Esophagus squamous epithelium (tissue), 4 donors: ENCODE data around the gene MYH14.

ENCODE experiments used
- POLR2A ChIP-seq, 4 donors: fragments of 450-650 bp; IDR thresholded peaks; one replicate each; pipeline ENCODE4 v1.6.1; 2017; ENCODE audit warnings: antibody characterized with exemption in 4 of 4, mild to moderate bottlenecking in 4 of 4, moderate library complexity in 3 of 4
- TF ChIP-seq, protein P1 (sequence below), 6 experiments: fragments of 450-650 bp in 4 of 6; fragments of 200-600 bp in 2 of 6; sonication (generic) in 2 of 6; IDR thresholded peaks; one replicate each; pipeline ENCODE4 v1.5.1; 2016 to 2019; ENCODE audit warnings: antibody characterized with exemption in 6 of 6, mild to moderate bottlenecking in 4 of 6, moderate library complexity in 4 of 6

DNA sequence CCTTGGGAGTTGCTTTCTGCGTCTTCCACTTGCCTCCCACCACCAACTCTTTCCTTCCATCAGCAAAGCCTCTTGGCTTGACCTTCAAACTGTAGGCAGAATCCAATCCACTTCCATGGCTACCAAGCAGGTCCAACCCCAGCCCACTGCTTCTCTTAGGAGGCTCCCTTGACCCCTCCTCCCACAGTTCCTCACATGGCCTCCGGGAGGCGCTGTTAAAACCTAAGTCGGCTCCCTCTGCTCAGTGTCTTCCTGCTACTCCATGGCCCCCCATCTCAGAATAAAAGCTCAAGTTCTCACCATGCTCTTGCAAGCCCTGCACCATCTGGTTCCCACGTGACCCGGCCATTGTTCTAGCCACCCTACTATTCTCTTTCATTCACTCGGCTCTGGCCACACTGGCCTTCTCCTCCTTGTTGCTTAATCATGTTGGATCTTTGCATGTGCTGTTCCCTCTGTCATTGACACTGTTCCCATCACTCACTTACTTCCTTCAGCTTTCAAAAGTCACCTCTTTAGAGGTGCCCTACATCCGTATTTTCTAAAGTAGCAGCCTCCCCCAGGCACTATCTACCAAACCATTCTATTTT, 47.8 kb upstream of the MYH14 start:
- no peak for TF ChIP-seq POLR2A (IDR thresholded peaks at IDR 0.05)
- TF ChIP-seq, protein P1, sequence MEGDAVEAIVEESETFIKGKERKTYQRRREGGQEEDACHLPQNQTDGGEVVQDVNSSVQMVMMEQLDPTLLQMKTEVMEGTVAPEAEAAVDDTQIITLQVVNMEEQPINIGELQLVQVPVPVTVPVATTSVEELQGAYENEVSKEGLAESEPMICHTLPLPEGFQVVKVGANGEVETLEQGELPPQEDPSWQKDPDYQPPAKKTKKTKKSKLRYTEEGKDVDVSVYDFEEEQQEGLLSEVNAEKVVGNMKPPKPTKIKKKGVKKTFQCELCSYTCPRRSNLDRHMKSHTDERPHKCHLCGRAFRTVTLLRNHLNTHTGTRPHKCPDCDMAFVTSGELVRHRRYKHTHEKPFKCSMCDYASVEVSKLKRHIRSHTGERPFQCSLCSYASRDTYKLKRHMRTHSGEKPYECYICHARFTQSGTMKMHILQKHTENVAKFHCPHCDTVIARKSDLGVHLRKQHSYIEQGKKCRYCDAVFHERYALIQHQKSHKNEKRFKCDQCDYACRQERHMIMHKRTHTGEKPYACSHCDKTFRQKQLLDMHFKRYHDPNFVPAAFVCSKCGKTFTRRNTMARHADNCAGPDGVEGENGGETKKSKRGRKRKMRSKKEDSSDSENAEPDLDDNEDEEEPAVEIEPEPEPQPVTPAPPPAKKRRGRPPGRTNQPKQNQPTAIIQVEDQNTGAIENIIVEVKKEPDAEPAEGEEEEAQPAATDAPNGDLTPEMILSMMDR (IDR thresholded peaks at IDR 0.05) = no peak
